Calu3 (cell line): ENCODE data around the gene TRDN. TPM values are rescaled to one million over a fixed set of nuclear protein-coding genes. Genes with fewer than 3 reads are reported as not detected.

Source experiments
- BruUV-seq: library from RNA; stranded (reverse); fragments of 400-500 nt; replicated peaks from 2 replicates; lab custom pipeline; 2021; lab: Mats Ljungman, UMichigan
- CTCF ChIA-PET: fragments of 300-600 bp; sonication (Branson Sonifier 250); formaldehyde crosslinking; loops from one replicate; lab custom pipeline; 2022; ENCODE audit warnings: antibody characterized with exemption; lab: Charles Lee
- DNase-seq: peaks from one replicate; pipeline ENCODE4 v3.0.0; 2022
- H3K27ac Mint-ChIP-seq: one replicate; pipeline ENCODE4 v1.8.0; 2022; ENCODE audit warnings: mixed read lengths; ENCODE audit not compliant: unreplicated experiment
- H3K27me3 Mint-ChIP-seq: one replicate; pipeline ENCODE4 v1.8.0; 2022; ENCODE audit warnings: mixed read lengths; ENCODE audit not compliant: unreplicated experiment
- H3K36me3 Mint-ChIP-seq: one replicate; pipeline ENCODE4 v1.8.0; 2022; ENCODE audit warnings: mild to moderate bottlenecking, moderate library complexity, mixed read lengths; ENCODE audit not compliant: insufficient read depth, unreplicated experiment
- H3K4me1 Mint-ChIP-seq: one replicate; pipeline ENCODE4 v1.8.0; 2022; ENCODE audit warnings: mild to moderate bottlenecking, low read depth, mixed read lengths; ENCODE audit not compliant: unreplicated experiment
- H3K4me3 Mint-ChIP-seq: one replicate; pipeline ENCODE4 v1.8.0; 2022; ENCODE audit warnings: mild to moderate bottlenecking, low read depth, moderate library complexity, mixed read lengths; ENCODE audit not compliant: unreplicated experiment
- H3K9me3 Mint-ChIP-seq: one replicate; pipeline ENCODE4 v1.8.0; 2022; ENCODE audit warnings: low read depth, mixed read lengths; ENCODE audit not compliant: unreplicated experiment
- CTCF ChIP-seq: fragments of 200-600 bp; IDR thresholded peaks from one replicate; pipeline ENCODE4 v1.8.0; 2022; ENCODE audit warnings: antibody characterized with exemption; ENCODE audit not compliant: unreplicated experiment
- intact Hi-C: fragments of 100-400 bp; cut with micrococcal nuclease; formaldehyde crosslinking; loops from one replicate; pipeline ENCODE4 v1.10.0; 2022; ENCODE audit not compliant: unreplicated experiment
- total RNA-seq: library from RNA; stranded (reverse); gene quantifications from 2 replicates; pipeline ENCODE4 v1.2.3, GENCODE V29; 2022

The TRDN gene
- total RNA-seq, 1 experiment from 2014 or later: not detected

GRCh38 chr6:123448306-123448884, 188.4 kb downstream of the TRDN start:
- TF ChIP-seq CTCF: no peak
- Mint-ChIP-seq H3K36me3 (no peaks in the 10 kb centered on the region), H3K4me1 (no peaks in the 10 kb centered on the region), H3K9me3 (peaks cover 2% of the 10 kb centered on the region), H3K27ac (no peak overlapping the region), H3K27me3 (no peaks in the 10 kb centered on the region), H3K4me3 (no peak overlapping the region)
- intact Hi-C loops: no loop called here
- BruUV-seq: no TSS peak
- no peak for DNase-seq
- CTCF ChIA-PET: no interaction called here

- intact Hi-C loops: no loop called here
- DNase-seq: no peak
- Mint-ChIP-seq H3K4me1 (no peaks in the 10 kb centered on the region), H3K4me3 (no peak overlapping the region), H3K36me3 (no peaks in the 10 kb centered on the region), H3K27ac (no peak overlapping the region), H3K9me3 (peaks cover 2% of the 10 kb centered on the region), H3K27me3 (no peaks in the 10 kb centered on the region)
- CTCF ChIA-PET: no interaction called here
- no peak for TF ChIP-seq CTCF
- BruUV-seq: no TSS peak
Observed at GRCh38 chr6:123447315-123447937, 189.3 kb downstream of the TRDN start.

GRCh38 chr6:123439371-123439770, 197.4 kb downstream of the TRDN start:
- CTCF ChIA-PET: no interaction called here
- no peak for DNase-seq
- H3K4me3 Mint-ChIP-seq: no peak overlapping the region
- BruUV-seq: no TSS peak
- H3K4me1 Mint-ChIP-seq: no peaks in the 10 kb centered on the region
- no peaks in the 10 kb centered on the region for H3K27me3 Mint-ChIP-seq
- H3K9me3 Mint-ChIP-seq: no peaks in the 10 kb centered on the region
- no peak for TF ChIP-seq CTCF
- H3K36me3 Mint-ChIP-seq: no peaks in the 10 kb centered on the region
- intact Hi-C loops: no loop called here
- no peak overlapping the region for H3K27ac Mint-ChIP-seq

GRCh38 chr6:123434186-123434585, 202.6 kb downstream of the TRDN start:
- Mint-ChIP-seq H3K27me3 (no peaks in the 10 kb centered on the region), H3K9me3 (no peaks in the 10 kb centered on the region), H3K36me3 (no peaks in the 10 kb centered on the region), H3K4me3 (no peak overlapping the region), H3K27ac (no peak overlapping the region), H3K4me1 (no peaks in the 10 kb centered on the region)
- CTCF ChIA-PET: no interaction called here
- TF ChIP-seq CTCF: no peak
- no peak for DNase-seq
- BruUV-seq: no TSS peak
- intact Hi-C loops: no loop called here
